ES-I3 (cell line): Measurements from ENCODE around the gene FHAD1.

Source experiments
- H3K36me3 ChIP-seq: 2 replicates; pipeline ENCODE4 v1.6.1; 2013; ENCODE audit warnings: mild to moderate bottlenecking, low read length, control low read depth, moderate library complexity; ENCODE audit not compliant: insufficient read depth
- H3K4me1 ChIP-seq: 2 replicates; pipeline ENCODE4 v1.6.1; 2013; ENCODE audit warnings: mild to moderate bottlenecking, control low read depth, low read length; ENCODE audit not compliant: insufficient read depth
- H3K9ac ChIP-seq: 2 replicates; pipeline ENCODE4 v1.6.1; 2013; ENCODE audit warnings: low read depth, mild to moderate bottlenecking, low read length, moderate library complexity
- H3K9me3 ChIP-seq: 2 replicates; pipeline ENCODE4 v1.6.1; 2013; ENCODE audit warnings: mild to moderate bottlenecking, low read length, moderate library complexity; ENCODE audit not compliant: control insufficient read depth, insufficient read depth

Gene FHAD1

DNA sequence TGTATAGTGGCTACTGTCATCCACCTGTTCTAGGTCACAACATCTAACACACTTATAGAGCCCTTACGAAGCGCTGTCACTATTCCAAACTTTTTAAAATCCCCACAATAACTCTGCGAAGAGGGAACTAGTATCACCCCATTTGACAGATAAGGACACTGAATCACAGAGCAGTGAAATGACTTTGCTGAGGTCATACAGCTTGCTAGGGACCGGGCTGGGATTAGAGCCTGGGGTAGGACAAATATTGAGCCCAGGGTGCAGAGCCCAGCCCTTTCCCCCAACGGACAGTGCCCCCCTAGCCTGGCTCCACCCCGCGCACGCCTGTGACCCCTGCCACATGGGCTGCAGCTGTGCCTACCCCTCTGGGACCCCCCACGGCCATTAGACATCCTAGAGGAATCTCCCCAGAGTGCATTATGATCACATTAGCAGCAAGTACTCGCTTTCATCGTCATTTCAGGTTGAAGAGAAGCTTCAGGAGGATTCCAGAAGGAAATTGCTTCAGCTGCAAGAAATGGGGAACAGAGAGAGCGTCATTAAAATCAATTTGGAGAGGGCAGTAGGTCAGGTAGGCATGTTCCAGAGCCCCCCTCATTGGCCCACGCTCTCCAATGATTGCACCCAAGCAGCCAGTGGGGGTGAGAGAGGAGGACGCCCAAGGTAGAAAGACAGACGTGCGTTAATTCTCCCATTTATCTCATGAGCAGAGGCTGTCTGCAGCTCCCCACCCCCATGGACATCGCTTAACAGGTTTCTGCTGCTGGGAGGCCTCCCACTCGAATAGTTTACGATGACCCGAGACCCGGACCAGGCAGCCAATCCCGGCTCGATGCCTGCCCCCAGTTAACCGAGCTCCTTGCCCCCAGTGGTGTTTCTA is 77.2 kb downstream of the FHAD1 start:
- no peaks in the 10 kb centered on the region for H3K36me3 ChIP-seq
- H3K4me1 ChIP-seq: peaks cover 8% of the 10 kb centered on the region; the same call in 1 of the 2 replicates
- H3K9ac ChIP-seq: no peak overlapping the region

GRCh38 chr1:15324869-15325335 is 77.9 kb downstream of the FHAD1 start:
- H3K9me3 ChIP-seq: peaks cover 3% of the 10 kb centered on the region; the same call in 1 of the 2 replicates
- no peaks in the 10 kb centered on the region for H3K36me3 ChIP-seq
- no peak overlapping the region for H3K9ac ChIP-seq
- H3K4me1 ChIP-seq: peaks cover 8% of the 10 kb centered on the region; the same call in 1 of the 2 replicates

More for the DNA sequence above, 77.2 kb downstream of the FHAD1 start:
- H3K9me3 ChIP-seq: peaks cover 3% of the 10 kb centered on the region; the same call in 1 of the 2 replicates

DNA sequence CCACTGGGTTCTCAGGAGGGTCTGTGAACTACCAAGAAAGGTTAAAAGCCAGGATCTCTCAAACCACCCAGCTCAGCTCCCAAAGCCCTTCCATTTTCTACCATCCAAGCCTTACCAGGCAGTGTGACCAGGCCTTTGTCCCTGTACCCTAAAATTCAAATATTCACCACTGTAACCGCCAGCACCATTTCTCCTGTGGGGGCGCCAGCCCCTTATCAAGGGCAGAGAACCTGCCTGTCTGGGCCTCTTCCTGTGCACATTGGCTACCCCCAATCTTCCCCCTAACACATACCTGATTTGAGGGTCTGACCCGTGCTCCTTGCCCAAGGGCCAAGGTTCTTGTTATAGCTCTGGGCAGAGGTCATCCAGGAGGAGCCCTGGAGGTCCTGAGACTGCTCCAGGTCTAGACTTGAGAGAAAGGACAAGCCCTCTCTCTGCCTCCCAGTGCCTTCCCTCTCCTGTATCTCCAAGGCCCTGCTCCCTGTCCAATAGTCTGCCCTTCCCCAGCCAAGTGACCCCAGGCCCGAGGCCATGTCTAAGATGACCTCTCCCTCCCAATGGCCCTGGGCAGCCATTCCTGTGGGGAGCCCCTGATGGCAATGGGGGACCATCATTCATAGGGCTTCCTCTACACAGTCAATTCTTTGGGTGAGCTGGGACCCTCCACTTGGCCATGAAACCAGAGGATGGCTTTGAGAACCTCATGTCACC is 78.5 kb downstream of the FHAD1 start:
- Histone ChIP-seq H3K9me3 (no peaks in the 10 kb centered on the region), H3K9ac (no peak overlapping the region), H3K36me3 (no peaks in the 10 kb centered on the region), H3K4me1 (peaks cover 8% of the 10 kb centered on the region; the same call in 1 of the 2 replicates)

DNA sequence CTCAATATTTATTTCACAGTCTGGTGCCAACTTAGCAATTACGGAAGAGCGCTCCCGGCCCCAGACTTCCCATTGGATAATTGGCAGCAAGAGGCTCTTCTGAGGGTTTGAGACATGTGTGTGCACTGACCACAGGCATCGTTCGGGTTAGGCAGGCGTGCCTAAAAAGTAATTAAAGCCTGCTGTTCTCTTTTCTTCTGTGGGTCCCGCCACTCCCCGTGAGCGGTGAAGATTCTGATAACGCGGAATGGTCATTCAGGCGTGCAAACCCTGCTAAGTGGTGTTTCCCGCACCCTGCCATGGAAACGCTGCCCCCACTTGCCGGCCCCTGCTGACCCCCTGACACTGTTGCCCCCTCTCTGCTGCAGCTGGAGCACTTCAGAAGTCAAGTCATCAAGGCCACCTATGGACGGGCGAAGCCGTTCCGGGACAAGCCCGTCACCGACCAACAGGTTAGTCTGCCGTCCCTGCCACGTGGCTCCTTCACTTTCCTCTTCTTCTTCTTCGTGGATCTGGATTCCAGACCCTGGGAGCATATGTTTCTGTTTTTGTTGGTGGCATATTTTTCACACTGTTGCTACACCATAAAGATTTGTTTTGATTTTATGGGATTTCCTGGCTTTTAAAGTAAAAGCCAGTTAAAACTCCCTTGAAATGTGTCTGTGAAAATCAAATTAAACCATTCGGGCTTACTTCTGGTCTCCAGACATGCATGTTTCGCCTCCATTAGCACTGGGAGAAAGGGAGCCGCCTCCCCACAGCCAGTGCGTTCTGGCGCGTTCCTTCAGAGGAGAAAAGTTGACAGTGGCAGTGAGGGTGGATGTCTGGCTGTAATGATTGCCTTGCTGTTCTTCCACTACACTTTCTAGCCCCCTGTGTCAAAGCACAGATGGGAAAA is 79.9 kb downstream of the FHAD1 start:
- Histone ChIP-seq H3K4me1 (peaks cover 8% of the 10 kb centered on the region; the same call in 1 of the 2 replicates), H3K9ac (no peak overlapping the region), H3K36me3 (no peaks in the 10 kb centered on the region), H3K9me3 (no peaks in the 10 kb centered on the region)

GRCh38 chr1:15328351-15329103 is 81.5 kb downstream of the FHAD1 start:
- no peak overlapping the region for H3K9ac ChIP-seq
- peaks cover 8% of the 10 kb centered on the region; the same call in 1 of the 2 replicates for H3K4me1 ChIP-seq
- H3K9me3 ChIP-seq: no peaks in the 10 kb centered on the region
- H3K36me3 ChIP-seq: no peaks in the 10 kb centered on the region

DNA sequence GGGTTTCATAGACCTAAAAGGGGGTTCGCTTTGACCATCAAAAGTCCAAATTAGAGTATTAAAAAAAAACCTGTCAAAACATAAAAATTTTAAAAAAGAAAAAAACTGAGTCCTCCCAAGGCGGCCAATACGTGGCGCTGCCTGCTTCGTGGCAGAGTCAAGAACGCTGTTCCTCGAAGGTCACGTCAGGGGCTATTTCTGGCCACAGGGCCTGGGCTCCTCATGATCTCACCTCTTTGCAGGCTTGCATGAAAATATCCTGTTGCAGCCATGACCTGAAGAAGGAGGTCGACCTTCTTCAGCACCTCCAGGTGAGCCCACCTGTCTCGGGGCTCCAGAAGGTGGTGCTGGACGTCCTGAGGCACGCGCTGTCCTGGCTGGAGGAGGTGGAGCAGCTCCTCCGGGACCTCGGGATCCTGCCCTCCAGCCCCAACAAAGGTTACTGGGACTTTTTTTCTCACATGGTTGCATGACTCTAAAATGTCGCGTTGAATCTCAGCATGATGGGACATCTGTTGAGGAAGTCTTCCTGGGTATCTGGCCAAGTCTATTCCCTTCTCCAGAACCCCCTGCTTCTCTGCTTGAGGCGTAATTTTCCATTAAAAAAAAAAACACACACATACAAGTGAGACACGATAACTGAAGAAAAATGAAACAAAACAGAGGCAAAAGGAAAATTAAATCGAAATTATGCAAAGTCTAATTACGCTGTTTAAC is 82.2 kb downstream of the FHAD1 start:
- Histone ChIP-seq H3K9ac (no peak overlapping the region), H3K4me1 (peaks cover 7% of the 10 kb centered on the region; the same call in 1 of the 2 replicates), H3K9me3 (no peaks in the 10 kb centered on the region), H3K36me3 (no peaks in the 10 kb centered on the region)

- no peaks in the 10 kb centered on the region for H3K4me1 ChIP-seq
- H3K9ac ChIP-seq: no peak overlapping the region
- no peaks in the 10 kb centered on the region for H3K36me3 ChIP-seq
- H3K9me3 ChIP-seq: no peaks in the 10 kb centered on the region
Measured at GRCh38 chr1:15330028-15330427, 83.0 kb downstream of the FHAD1 start.

- no peak overlapping the region for H3K9ac ChIP-seq
- H3K36me3 ChIP-seq: no peaks in the 10 kb centered on the region
- no peaks in the 10 kb centered on the region for H3K4me1 ChIP-seq
- H3K9me3 ChIP-seq: no peaks in the 10 kb centered on the region
Measured at GRCh38 chr1:15331180-15331579, 84.2 kb downstream of the FHAD1 start.

DNA sequence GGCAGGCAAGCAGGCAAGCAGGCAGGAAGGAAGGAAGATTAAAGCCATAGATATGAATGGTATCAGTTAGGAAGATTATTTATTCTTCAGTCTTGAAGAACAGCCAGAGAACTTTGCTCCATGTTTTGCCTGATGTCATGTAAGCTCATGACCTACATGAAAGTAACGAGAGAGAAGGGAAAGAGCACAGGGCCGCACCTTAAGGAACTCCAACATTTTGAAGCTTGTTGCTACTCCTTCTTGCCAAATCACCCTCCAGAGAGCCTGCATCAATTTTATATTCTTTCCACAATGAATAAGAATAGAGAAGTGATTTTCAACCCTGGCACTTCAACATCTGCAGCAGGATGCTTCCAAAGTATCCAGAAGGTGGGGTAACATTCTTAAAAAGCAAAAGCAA is 84.7 kb downstream of the FHAD1 start:
- H3K36me3 ChIP-seq: no peaks in the 10 kb centered on the region
- no peaks in the 10 kb centered on the region for H3K9me3 ChIP-seq
- H3K4me1 ChIP-seq: no peaks in the 10 kb centered on the region
- H3K9ac ChIP-seq: no peak overlapping the region

- no peaks in the 10 kb centered on the region for H3K36me3 ChIP-seq
- no peaks in the 10 kb centered on the region; the same call in 1 of the 2 replicates for H3K4me1 ChIP-seq
- no peak overlapping the region for H3K9ac ChIP-seq
- no peaks in the 10 kb centered on the region for H3K9me3 ChIP-seq
Measured at GRCh38 chr1:15332525-15332924, 85.5 kb downstream of the FHAD1 start.

DNA sequence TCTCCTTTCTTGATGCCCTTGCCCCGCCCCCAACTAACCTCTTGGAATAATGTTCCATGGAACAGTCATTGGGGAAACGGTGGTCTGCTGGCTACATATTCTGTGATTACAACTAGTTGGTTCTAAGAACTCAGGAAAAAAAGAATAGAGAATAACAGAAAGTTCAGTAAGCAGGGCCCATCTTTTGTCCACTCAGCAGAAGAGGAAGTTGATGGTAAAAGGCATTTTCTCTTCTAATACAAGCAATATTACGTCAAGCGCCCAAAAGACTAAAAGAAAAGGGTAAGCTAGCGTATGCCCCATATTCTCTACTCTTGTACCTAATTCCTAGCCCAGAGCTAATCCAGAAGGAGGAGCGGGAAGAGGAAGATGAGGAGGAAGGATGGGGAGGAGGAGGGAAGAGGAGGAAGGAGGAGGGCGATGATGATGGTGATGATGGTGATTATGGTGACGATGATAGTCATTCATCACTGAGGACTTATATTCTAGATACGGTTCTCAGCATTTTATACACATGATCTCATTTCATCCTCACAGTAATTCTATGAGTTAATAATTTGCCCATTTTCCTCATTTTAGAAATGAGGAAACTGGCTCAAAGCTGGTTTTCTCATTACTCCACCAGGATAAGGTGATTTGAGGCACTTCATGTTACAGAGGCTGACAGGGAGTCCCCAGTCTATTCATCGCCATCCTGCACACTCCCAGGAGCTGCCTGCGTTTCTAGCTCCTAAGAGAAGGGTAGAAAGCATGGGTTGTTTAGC is 86.1 kb downstream of the FHAD1 start:
- H3K9me3 ChIP-seq: no peaks in the 10 kb centered on the region
- H3K4me1 ChIP-seq: no peaks in the 10 kb centered on the region; the same call in 1 of the 2 replicates
- H3K36me3 ChIP-seq: no peaks in the 10 kb centered on the region
- H3K9ac ChIP-seq: no peak overlapping the region

DNA sequence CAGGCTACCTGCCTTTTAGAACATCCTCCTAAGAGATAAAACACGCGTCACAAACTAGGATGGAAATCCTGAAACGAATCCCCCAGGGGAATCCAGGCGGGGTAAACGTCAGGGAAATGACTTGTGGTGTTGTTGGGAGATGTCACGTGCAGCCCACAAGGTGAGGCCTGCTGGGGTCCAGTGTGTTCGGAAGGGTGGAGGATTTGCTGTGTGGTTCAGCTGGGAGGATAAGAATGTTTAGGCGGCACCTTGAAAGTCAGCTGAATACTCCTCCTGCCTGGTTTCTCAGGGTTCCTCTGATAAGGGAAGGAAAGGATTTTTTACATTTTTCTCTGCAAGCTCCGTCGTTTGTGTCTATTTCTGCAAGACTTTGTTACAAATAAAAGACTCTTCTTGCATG is 88.0 kb downstream of the FHAD1 start:
- H3K9me3 ChIP-seq: no peaks in the 10 kb centered on the region
- H3K36me3 ChIP-seq: no peaks in the 10 kb centered on the region
- H3K4me1 ChIP-seq: no peaks in the 10 kb centered on the region; the same call in 1 of the 2 replicates
- no peak overlapping the region for H3K9ac ChIP-seq
